Heart left ventricle (tissue), 13 donors: ENCODE results near the gene CALML4.

Experiments used
- POLR2A ChIP-seq, 2 donors: fragments of 450-650 bp; IDR thresholded peaks; one replicate each; pipeline ENCODE4 v1.6.1; 2017; ENCODE audit warnings: antibody characterized with exemption in 2 of 2, mild to moderate bottlenecking in 2 of 2, moderate library complexity in 2 of 2
- TF ChIP-seq, protein P1 (sequence below), 12 donors: fragments of 200-600 bp; sonication (generic) in 4 of 12; IDR thresholded peaks; one replicate each; pipeline versions ENCODE4 v1.5.0 to v1.8.0; 2018 to 2022; ENCODE audit warnings: antibody characterized with exemption in 12 of 12, mild to moderate bottlenecking in 5 of 12
- donor health status: ischemic (EF 13 %, LVEDD 7.1; RV severe dilation, severe dysfunction).
- donor health status: DM: no; HTN: yes; CAD: no.
- donor health status: DM: no; HTN: no; CAD: no.
- donor health status: ischemic (EF 25% LVEDD 6.9; RV normal size, moderate dysfunction).
- donor health status: ischemic (EF 25% LVEDD 5.7; RV mildly dilated, moderate dysfunction).
- donor health status: ischemic (EF 35%, LVEDD 5.7; RV mildly dilated, moderate dysfunction).
- donor health status: nonischemic (EF 11% LVEDD 7.7; RV severe dilation, severe dysfunction).
- donor health status: DM: yes; HTN: yes; CAD: no.
- donor health status: PGD.
- donor health status: ischemic (EF 29% LVEDD 5.4; RV normal size, mild dysfunction).
- donor health status: nonischemic (EF 23%, LVEDD 6.1; RV moderate dilation, normal function).

DNA sequence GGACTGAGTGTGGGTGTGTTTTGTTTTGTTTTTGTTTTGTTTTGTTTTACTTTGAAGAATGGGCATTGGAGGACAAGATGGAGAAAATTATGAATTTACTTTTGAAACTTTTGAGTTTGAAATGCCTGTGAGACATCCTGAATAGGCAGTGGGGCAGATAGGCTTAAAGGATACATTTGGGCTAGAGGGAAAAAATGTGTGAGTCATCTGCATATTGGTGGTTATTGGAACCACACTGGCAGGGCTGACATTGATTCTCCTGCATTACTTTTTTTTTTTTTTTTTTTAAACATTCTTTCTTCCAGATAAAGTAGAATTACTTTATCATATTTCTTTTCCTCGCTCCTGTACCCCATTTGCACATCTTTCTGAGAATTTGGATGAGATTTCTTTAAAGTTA lies 56.1 kb downstream of the CALML4 start:
- TF ChIP-seq, protein P1, sequence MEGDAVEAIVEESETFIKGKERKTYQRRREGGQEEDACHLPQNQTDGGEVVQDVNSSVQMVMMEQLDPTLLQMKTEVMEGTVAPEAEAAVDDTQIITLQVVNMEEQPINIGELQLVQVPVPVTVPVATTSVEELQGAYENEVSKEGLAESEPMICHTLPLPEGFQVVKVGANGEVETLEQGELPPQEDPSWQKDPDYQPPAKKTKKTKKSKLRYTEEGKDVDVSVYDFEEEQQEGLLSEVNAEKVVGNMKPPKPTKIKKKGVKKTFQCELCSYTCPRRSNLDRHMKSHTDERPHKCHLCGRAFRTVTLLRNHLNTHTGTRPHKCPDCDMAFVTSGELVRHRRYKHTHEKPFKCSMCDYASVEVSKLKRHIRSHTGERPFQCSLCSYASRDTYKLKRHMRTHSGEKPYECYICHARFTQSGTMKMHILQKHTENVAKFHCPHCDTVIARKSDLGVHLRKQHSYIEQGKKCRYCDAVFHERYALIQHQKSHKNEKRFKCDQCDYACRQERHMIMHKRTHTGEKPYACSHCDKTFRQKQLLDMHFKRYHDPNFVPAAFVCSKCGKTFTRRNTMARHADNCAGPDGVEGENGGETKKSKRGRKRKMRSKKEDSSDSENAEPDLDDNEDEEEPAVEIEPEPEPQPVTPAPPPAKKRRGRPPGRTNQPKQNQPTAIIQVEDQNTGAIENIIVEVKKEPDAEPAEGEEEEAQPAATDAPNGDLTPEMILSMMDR (IDR thresholded peaks at IDR 0.05) = no peak
- no peak for TF ChIP-seq POLR2A (IDR thresholded peaks at IDR 0.05)
